ENCODE measurements around the gene OR56A5.

Gene OR56A5

GRCh38 chr11:5931061-5931460 lies 37.2 kb downstream of the OR56A5 start:
- no peak for DNase-seq

- no peak for DNase-seq
Observed at GRCh38 chr11:5930614-5931013, 37.7 kb downstream of the OR56A5 start.

GRCh38 chr11:5929571-5930368 lies 38.5 kb downstream of the OR56A5 start:
- DNase-seq: no peak

GRCh38 chr11:5928811-5929210 lies 39.5 kb downstream of the OR56A5 start:
- DNase-seq: no peak

GRCh38 chr11:5928271-5928670 lies 40.0 kb downstream of the OR56A5 start:
- DNase-seq: no peak

GRCh38 chr11:5923794-5924193 lies 44.5 kb downstream of the OR56A5 start:
- no peak for DNase-seq

- no peak for DNase-seq
Observed at GRCh38 chr11:5923427-5923776, 44.9 kb downstream of the OR56A5 start.

GRCh38 chr11:5922749-5923426 lies 45.4 kb downstream of the OR56A5 start:
- DNase-seq: no peak
